Measurements from ENCODE around the gene PTPRK.

DNA sequence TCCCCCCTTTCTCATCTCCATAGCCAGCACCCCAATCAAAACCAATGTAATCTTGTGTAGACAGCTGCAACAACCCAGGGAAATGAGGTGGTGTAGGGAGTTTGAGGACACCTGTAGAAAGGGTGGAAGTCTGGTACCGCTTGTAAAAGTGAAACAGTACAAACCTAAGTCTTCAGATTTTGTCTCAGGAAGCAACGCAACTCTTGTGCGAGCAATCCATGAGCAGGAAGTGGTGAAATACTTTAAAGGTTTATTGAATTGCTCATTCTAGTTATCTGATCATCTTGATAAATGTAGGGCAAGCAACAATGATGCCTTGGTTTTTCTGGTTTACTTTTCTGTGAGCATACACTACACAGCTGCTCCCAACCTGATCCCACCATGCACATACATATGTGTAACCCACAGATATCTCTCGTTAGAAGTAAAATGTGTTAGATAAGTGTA, 548.4 kb downstream of the PTPRK start:
- TF ChIP-seq, protein P1, sequence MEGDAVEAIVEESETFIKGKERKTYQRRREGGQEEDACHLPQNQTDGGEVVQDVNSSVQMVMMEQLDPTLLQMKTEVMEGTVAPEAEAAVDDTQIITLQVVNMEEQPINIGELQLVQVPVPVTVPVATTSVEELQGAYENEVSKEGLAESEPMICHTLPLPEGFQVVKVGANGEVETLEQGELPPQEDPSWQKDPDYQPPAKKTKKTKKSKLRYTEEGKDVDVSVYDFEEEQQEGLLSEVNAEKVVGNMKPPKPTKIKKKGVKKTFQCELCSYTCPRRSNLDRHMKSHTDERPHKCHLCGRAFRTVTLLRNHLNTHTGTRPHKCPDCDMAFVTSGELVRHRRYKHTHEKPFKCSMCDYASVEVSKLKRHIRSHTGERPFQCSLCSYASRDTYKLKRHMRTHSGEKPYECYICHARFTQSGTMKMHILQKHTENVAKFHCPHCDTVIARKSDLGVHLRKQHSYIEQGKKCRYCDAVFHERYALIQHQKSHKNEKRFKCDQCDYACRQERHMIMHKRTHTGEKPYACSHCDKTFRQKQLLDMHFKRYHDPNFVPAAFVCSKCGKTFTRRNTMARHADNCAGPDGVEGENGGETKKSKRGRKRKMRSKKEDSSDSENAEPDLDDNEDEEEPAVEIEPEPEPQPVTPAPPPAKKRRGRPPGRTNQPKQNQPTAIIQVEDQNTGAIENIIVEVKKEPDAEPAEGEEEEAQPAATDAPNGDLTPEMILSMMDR (IDR thresholded peaks at IDR 0.05): no peak
- TF ChIP-seq EZH2 (IDR thresholded peaks at IDR 0.05; ENCODE audit: borderline replicate concordance, insufficient read depth, low read depth, low read length, poor library complexity, severe bottlenecking): no peak
